Esophagus squamous epithelium (tissue), 4 donors: ENCODE measurements around the gene CGB1.

ENCODE experiments used
- POLR2A ChIP-seq, 4 donors: fragments of 450-650 bp; IDR thresholded peaks; one replicate each; pipeline ENCODE4 v1.6.1; 2017; ENCODE audit warnings: antibody characterized with exemption in 4 of 4, mild to moderate bottlenecking in 4 of 4, moderate library complexity in 3 of 4
- TF ChIP-seq, protein P1 (sequence below), 6 experiments: fragments of 450-650 bp in 4 of 6; fragments of 200-600 bp in 2 of 6; sonication (generic) in 2 of 6; IDR thresholded peaks; one replicate each; pipeline ENCODE4 v1.5.1; 2016 to 2019; ENCODE audit warnings: antibody characterized with exemption in 6 of 6, mild to moderate bottlenecking in 4 of 6, moderate library complexity in 4 of 6

DNA sequence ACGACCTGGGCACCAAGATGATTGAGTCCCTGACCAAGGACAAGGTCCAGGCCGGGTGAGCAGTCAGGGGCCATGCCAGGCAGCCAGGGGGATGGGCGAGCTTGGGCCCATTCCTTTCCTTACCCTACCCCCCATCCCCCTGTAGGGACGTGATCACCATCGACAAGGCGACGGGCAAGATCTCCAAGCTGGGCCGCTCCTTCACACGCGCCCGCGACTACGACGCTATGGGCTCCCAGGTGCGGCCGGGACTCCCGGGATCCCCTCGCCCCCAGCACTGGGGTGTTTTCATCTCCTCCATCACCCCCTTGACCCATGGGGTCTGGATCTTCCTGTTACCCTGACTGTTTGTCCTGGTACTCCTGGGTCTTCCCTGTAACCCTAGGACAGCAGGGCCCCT, 26.9 kb downstream of the CGB1 start:
- no peak for TF ChIP-seq POLR2A (IDR thresholded peaks at IDR 0.05)
- TF ChIP-seq, protein P1, sequence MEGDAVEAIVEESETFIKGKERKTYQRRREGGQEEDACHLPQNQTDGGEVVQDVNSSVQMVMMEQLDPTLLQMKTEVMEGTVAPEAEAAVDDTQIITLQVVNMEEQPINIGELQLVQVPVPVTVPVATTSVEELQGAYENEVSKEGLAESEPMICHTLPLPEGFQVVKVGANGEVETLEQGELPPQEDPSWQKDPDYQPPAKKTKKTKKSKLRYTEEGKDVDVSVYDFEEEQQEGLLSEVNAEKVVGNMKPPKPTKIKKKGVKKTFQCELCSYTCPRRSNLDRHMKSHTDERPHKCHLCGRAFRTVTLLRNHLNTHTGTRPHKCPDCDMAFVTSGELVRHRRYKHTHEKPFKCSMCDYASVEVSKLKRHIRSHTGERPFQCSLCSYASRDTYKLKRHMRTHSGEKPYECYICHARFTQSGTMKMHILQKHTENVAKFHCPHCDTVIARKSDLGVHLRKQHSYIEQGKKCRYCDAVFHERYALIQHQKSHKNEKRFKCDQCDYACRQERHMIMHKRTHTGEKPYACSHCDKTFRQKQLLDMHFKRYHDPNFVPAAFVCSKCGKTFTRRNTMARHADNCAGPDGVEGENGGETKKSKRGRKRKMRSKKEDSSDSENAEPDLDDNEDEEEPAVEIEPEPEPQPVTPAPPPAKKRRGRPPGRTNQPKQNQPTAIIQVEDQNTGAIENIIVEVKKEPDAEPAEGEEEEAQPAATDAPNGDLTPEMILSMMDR (IDR thresholded peaks at IDR 0.05) = no peak
